HepG2 (cell line): ENCODE data around the gene GALNT17.

ENCODE experiments used
- MAX ChIP-seq: IDR thresholded peaks from 2 replicates; pipeline ENCODE4 v1.6.1; 2012; ENCODE audit warnings: inconsistent platforms
- POLR2AphosphoS2 ChIP-seq: IDR thresholded peaks from 2 replicates; pipeline ENCODE4 v1.6.1; 2011; ENCODE audit warnings: low read depth, low read length, improper control_type of control experiment
- SNAPC2 ChIP-seq: sonication (generic); formaldehyde crosslinking; IDR thresholded peaks from 2 replicates; pipeline ENCODE4 v1.8.1; 2022; ENCODE audit warnings: mild to moderate bottlenecking, missing genetic modification reagents
- TAF1 ChIP-seq: sonication (generic); formaldehyde crosslinking; IDR thresholded peaks from 2 replicates; pipeline ENCODE4 v1.4.0; 2020; ENCODE audit warnings: missing genetic modification reagents
- ZMAT3 ChIP-seq: sonication (generic); formaldehyde crosslinking; conservative IDR thresholded peaks from 2 replicates; pipeline ENCODE4 v1.7.0; 2021; ENCODE audit warnings: missing genetic modification reagents
- ZNF138 ChIP-seq: sonication (generic); formaldehyde crosslinking; IDR thresholded peaks from 2 replicates; pipeline ENCODE4 v1.5.0; 2020; ENCODE audit warnings: mild to moderate bottlenecking, low read depth, missing genetic modification reagents
- ZNF687 ChIP-seq: sonication (generic); formaldehyde crosslinking; IDR thresholded peaks from 2 replicates; pipeline ENCODE4 v1.5.1; 2020; ENCODE audit warnings: mild to moderate bottlenecking, missing genetic modification reagents, moderate library complexity

DNA sequence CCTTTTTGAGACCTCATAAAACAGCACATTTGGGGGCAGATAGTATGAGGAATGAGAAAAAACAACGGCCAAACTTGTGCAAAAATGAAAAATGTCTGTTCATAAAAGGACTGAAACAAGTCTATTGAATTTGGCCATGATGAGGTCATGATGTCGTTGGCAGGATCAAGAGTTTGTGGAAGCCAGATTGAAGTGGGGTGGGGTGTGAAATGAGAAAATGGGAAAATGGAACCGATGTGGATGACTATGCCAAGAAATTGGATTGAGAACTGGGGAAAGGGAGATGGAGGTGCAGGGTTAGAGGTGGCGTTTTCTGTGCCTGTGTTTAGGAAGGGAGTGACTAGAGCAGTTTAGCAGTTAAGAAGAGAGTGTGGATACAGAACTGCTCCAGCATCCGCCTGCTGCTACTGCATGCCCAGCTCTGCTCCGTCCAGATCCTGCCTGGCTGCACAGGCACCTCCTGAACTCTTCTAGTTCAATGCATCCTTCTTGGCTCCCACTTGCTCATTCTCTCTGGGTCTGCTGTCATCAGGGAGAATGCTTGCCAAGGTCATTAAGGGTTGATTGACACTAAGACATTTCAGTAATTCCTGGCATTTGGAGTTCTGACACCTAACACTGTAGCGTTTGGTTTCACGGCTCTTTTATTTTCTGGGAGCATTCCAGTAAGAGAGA lies 111.9 kb downstream of the GALNT17 start:
- no peak for TF ChIP-seq ZNF138
- TF ChIP-seq MAX = no peak
- TF ChIP-seq POLR2AphosphoS2 = no peak
- TF ChIP-seq ZNF687 (CRISPR knock-in tag) = no peak
- no peak for TF ChIP-seq TAF1 (CRISPR knock-in tag)
- TF ChIP-seq SNAPC2 (CRISPR knock-in tag) = no peak
- TF ChIP-seq ZMAT3 (CRISPR knock-in tag) = no peak
